HG03520 (cell line): ENCODE results near the gene XRN2.
"Not testable (repeated sequence)": the region's sequence is repeated elsewhere in the genome, so short reads cannot be mapped to it uniquely, and the experiment has no call there.

Experiments used
- ATAC-seq: cut with Tn5 transposase; IDR thresholded peaks from one replicate; pipeline ENCODE4 v1.9.1; 2021; ENCODE audit warnings: mild to moderate bottlenecking, moderate library complexity; ENCODE audit not compliant: unreplicated experiment

The XRN2 gene

DNA sequence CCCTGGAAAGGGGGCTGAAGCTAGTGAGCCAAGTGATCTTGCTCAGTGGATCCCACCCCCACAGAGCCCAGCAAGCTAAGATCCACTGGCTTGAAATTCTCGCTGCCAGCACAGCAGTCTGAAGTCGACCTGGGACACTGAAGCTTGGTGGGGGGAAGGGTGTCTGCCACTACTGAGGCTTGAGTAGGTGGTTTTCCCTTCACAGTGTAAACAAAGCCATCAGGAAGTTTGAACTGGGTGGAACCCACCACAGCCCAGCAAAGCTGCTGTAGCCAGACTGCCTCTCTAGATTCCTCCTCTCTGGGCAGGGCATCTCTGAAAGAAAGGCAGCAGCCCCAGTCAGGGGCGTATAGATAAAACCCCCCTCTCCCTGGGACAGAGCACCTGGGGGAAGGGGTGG lies 110.9 kb downstream of the XRN2 start:
- not testable (repeated sequence) for ATAC-seq

DNA sequence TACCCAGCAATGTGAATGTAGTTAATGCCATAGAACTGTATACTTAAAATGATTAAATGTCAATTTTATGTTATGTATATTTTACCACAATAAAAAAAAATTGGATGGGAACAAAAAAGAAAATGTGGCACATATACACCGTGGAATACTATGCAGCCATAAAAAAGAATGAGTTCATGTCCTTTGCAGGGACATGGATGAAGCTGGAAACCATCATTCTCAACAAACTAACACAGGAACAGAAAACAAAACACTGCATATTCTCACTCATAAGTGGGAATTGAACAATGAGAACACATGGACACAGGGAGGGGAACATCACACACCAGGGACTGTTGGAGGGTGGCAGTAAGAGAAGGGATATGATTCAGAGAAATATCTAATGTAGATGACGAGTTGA lies 116.0 kb downstream of the XRN2 start:
- not testable (repeated sequence) for ATAC-seq

DNA sequence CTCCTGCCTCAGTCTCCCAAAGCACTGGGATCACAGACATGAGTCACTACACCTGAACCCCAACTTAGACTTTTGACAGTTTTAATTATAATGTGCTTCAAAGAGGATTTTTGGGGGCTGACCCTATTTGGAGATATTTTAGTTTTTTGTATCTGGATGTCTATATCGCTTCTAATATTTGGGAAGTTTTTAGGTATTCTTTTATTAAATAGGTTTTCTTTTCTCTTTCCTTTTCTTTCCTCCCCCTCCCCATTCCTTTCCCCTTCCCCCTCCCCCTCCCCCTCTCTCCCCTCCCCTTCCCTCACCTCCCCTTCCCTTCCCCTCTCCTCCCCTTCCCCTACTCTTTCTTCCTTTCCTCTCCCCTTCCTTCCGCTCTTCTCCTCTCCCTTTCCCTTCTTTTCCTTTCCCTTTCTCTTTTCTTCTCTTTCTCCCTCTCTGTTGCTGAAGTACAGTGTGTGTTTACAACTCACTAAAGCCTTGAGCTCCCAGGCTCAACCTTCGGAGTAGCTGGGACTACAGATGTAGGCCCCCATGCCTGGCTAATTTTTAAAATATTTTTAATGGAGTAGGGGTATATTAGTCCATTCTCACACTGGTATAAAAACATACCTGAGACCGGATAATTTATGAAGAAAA lies 118.6 kb downstream of the XRN2 start:
- no peak for ATAC-seq

GRCh38 chr20:21423712-21424111 lies 120.6 kb downstream of the XRN2 start:
- not testable (repeated sequence) for ATAC-seq

DNA sequence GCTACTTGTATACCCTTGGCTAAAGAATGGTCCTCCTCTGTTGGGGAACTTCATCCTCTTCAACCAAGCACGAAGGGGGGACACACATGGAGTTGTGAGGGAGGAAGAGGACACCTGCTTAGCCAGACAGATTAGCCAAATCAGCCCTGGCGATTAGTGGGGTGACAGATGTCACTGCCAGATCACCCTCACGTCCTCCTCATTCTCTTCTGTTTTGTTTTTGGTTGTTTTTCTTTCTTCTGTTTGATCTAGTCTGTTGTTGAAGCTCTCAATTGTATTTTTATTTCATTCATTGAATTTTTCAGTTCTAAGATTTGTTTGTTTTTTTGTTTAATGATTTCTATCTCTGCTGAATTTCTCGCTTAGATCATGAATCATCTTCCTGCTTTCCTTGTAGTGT lies 121.7 kb downstream of the XRN2 start:
- no peak for ATAC-seq

DNA sequence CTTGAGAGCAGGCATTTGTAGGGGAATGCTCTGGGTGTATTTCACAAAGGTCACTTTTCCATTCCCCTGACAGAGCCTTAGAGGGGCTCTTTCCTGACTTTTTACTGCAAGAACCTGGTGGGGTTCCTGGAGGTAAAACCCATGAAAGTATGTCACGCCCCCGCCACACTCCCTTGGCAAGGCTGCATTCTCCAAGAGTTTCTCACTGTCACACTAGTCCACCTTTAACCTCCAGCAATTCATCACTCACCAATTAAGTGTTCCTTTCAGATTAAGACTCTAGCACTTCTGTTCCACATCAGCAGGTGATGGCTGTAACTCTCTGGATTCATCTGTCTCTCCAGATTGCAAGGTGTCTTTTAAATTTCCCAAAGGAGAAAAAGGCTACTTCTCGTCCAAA lies 126.9 kb downstream of the XRN2 start:
- ATAC-seq = no peak

- no peak for ATAC-seq
Observed at GRCh38 chr20:21432911-21433310, 129.8 kb downstream of the XRN2 start.

- ATAC-seq = no peak
Observed at GRCh38 chr20:21433329-21433890, 130.3 kb downstream of the XRN2 start.

DNA sequence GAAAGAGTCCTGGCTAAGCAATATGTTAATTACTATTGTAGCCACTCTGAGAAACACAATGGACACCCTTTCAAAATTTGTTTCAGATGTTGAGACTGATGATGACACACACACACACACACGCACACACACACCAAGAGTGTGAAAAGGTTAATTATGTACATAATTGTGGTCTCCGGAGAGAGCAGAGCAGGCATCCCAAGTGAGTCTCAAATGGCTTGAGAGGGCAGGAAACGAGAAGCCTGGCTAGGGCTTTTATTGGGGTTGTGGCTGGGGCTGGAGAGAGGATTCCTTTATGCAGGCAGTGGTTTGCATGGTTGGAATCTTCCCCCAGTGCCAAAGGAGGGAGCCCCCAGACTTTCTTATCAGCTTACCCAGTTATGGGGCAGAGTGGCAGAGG lies 132.4 kb downstream of the XRN2 start:
- ATAC-seq = no peak

DNA sequence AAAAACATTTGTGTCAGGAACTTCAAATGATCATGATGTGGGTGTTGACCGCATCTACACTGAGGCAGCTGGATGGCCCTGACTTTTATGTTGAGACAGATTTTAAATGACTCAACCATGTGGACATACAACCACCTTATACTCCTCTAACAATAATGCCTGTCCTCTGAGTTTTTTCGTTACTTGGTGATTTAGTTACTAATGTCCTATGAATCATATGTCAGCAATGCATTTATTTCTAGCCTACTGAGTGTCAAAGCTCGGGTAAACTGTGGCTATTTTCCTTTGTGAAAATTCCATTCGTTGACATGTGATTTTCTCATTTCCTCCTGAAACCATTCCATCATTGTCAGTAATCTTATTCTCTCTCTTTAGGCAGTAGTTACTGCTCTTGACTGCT lies 133.1 kb downstream of the XRN2 start:
- no peak for ATAC-seq

GRCh38 chr20:21437248-21437647 lies 134.1 kb downstream of the XRN2 start:
- no peak for ATAC-seq

- ATAC-seq = no peak
Observed at GRCh38 chr20:21437816-21438215, 134.7 kb downstream of the XRN2 start.
